Fibroblast of the aortic adventitia (primary cell): Measurements from ENCODE around the gene SRC. TPM values are rescaled to one million over a fixed set of nuclear protein-coding genes. Genes with fewer than 3 reads are reported as not detected.

Experiments
- DNase-seq: peaks from one replicate; pipeline ENCODE4 v3.0.0-alpha.2; 2010; ENCODE audit warnings: low read depth
- H3K4me3 ChIP-seq: 2 replicates; pipeline ENCODE4 v1.5.1; 2011; ENCODE audit warnings: low read depth, mild to moderate bottlenecking, control low read depth, low read length, moderate library complexity
- total RNA-seq: library from RNA; depleted of rRNA; stranded (reverse); fragments of >200 nt; gene quantifications from 2 replicates; pipeline ENCODE4 v1.2.3, GENCODE V29; 2012; ENCODE audit warnings: low replicate concordance
- TF ChIP-seq, protein P1 (sequence below): IDR thresholded peaks from 2 replicates; pipeline ENCODE4 v1.5.1; 2011; ENCODE audit warnings: mild to moderate bottlenecking, low read length, control low read depth, inconsistent platforms; ENCODE audit not compliant: insufficient read depth

SRC gene
- total RNA-seq, 1 donor: 19.1 TPM

DNA sequence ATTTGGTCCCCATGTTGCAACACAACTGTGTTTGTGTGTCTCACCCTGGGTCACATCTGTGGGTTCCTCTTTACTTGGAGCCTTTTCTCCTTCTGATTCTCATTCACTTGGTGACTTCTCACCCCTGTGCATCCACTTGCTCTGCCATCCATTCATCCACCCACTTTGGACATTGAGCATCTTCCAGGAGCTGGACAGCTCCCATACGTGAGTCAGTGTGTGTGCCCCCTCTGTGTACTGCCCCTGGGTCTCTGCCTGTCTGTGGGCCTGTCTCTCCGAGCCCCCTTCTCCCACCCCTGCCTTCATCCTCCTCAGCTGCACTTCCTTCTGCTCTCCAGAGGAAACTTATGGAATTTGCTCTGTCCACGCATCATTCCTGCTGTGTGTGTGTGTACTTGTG lies 107.3 kb downstream of the SRC start:
- TF ChIP-seq, protein P1, sequence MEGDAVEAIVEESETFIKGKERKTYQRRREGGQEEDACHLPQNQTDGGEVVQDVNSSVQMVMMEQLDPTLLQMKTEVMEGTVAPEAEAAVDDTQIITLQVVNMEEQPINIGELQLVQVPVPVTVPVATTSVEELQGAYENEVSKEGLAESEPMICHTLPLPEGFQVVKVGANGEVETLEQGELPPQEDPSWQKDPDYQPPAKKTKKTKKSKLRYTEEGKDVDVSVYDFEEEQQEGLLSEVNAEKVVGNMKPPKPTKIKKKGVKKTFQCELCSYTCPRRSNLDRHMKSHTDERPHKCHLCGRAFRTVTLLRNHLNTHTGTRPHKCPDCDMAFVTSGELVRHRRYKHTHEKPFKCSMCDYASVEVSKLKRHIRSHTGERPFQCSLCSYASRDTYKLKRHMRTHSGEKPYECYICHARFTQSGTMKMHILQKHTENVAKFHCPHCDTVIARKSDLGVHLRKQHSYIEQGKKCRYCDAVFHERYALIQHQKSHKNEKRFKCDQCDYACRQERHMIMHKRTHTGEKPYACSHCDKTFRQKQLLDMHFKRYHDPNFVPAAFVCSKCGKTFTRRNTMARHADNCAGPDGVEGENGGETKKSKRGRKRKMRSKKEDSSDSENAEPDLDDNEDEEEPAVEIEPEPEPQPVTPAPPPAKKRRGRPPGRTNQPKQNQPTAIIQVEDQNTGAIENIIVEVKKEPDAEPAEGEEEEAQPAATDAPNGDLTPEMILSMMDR: no peak
- H3K4me3 ChIP-seq: no peak overlapping the region
- DNase-seq: no peak

DNA sequence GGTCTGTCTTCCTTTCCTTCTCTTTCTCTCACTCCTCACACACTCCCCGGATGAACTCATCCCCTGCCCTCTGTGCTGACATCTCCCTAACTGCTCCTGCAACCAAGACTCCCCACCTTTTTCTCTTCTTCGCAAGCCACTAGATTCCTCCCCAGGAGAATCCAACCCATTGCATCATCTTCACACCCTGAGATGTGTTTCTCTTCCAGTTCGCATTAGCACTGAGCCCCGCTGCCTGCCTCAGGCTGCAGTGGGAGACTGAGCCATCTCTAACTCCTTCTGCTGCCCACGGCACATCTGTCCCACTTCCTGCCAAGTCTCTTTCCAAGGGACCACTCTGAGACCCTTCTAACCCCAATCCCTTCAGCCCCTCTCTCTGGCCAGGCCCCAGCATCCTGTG lies 107.9 kb downstream of the SRC start:
- DNase-seq: no peak
- H3K4me3 ChIP-seq: no peak overlapping the region
- TF ChIP-seq, protein P1: no peak

DNA sequence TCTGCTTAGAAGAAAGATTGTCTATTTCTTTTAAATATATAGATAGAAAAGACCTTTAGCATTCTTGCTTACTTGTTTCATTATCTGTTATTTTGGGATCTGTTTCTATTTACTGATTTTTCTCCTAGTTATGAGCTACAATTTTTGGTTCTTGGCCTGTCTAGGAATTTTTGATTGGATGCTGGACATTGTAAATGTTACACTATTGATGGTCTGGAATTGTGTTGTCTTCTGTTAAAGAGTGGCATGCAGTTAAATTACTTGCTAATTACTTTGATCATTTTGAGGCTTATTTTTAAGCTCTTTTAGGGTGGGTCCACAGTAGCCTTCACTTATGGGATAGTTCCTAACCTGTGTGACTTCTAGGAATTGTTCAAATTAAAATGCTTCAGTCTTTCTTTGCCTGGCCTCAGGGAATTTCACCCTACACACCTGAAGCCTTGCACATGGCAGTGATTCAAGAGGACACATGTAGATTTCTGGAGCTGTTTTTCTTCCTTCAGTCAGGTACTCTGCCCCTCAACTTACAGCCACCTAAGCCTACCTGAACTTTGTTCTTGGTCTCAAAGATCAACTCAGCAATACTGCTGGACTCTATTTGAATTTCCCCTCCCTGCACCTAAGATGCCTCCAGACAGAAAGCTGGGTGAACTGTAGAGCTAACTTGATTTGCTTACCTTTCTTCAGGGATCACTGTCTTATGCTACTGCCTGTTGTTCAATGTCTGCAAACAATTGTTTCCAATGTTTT lies 108.9 kb downstream of the SRC start:
- no peak overlapping the region for H3K4me3 ChIP-seq
- TF ChIP-seq, protein P1: no peak
- DNase-seq: no peak

Other genes starting within 250 kb of the SRC start
- gene RPN2, start 166.8 kb upstream of the SRC start, total RNA-seq: 56.1 and 159 TPM in 2 replicates
- 0.49 and 3.1 TPM in 2 replicates for gene MROH8, start 166.6 kb upstream of the SRC start, total RNA-seq
- gene GHRH, start 84.3 kb upstream of the SRC start, total RNA-seq: not detected in 2 replicates
- 12.8 and 27.6 TPM in 2 replicates for gene MANBAL, start 56.5 kb upstream of the SRC start, total RNA-seq
- 0.36 and 2.8 TPM in 2 replicates for gene NNAT, start 175.1 kb downstream of the SRC start, total RNA-seq
- gene BLCAP, start 181.7 kb downstream of the SRC start, total RNA-seq: 35.9 and 47.3 TPM in 2 replicates